Osteoblast (primary cell): ENCODE results near the gene CST7. TPM values are rescaled to one million over a fixed set of nuclear protein-coding genes. Genes with fewer than 3 reads are reported as not detected.
"Not testable (repeated sequence)": the region's sequence is repeated elsewhere in the genome, so short reads cannot be mapped to it uniquely, and the experiment has no call there.

Source experiments
- DNase-seq: peaks from one replicate; pipeline ENCODE4 v3.0.0; 2011; ENCODE audit warnings: low spot score, mixed read lengths; ENCODE audit not compliant: insufficient read length; ENCODE audit errors: missing footprints
- H2AFZ ChIP-seq: 2 replicates; pipeline ENCODE4 v1.6.0; 2011; ENCODE audit warnings: mild to moderate bottlenecking, low read length
- H3K27ac ChIP-seq: 2 replicates; pipeline ENCODE4 v1.5.1; 2011; ENCODE audit warnings: mild to moderate bottlenecking, low read depth, low read length, moderate library complexity
- H3K27me3 ChIP-seq: 2 replicates; pipeline ENCODE4 v1.6.0; 2012; ENCODE audit warnings: mild to moderate bottlenecking, control low read depth, inconsistent platforms, low read length, moderate library complexity; ENCODE audit not compliant: insufficient read depth
- H3K36me3 ChIP-seq: 2 replicates; pipeline ENCODE4 v1.5.1; 2011; ENCODE audit warnings: mild to moderate bottlenecking, low read length, control low read depth, moderate library complexity; ENCODE audit not compliant: insufficient read depth
- H3K4me1 ChIP-seq: 2 replicates; pipeline ENCODE4 v1.5.1; 2011; ENCODE audit warnings: mild to moderate bottlenecking, low read length, control low read depth, moderate library complexity; ENCODE audit not compliant: insufficient read depth
- H3K4me2 ChIP-seq: 2 replicates; pipeline ENCODE4 v1.6.0; 2011; ENCODE audit warnings: mild to moderate bottlenecking, low read length; ENCODE audit not compliant: insufficient read depth
- H3K4me3 ChIP-seq: fragments of 200-600 bp; sonication (generic); 3 replicates; pipeline ENCODE4 v1.5.1; 2012; ENCODE audit warnings: mild to moderate bottlenecking, low read length, inconsistent platforms; ENCODE audit not compliant: insufficient read depth
- H3K79me2 ChIP-seq: 2 replicates; pipeline ENCODE4 v1.6.0; 2012; ENCODE audit warnings: mild to moderate bottlenecking, low read length, control low read depth, inconsistent platforms; ENCODE audit not compliant: insufficient read depth
- H3K9me3 ChIP-seq: 2 replicates; pipeline ENCODE4 v1.5.1; 2011; ENCODE audit warnings: low read depth, low read length, control low read depth
- H4K20me1 ChIP-seq: 2 replicates; pipeline ENCODE4 v1.6.0; 2012; ENCODE audit warnings: mild to moderate bottlenecking, low read length, control low read depth; ENCODE audit not compliant: insufficient read depth
- total RNA-seq: library from RNA; depleted of rRNA; stranded (reverse); fragments of >200 nt; gene quantifications from 2 replicates; pipeline ENCODE4 v1.2.3, GENCODE V29; 2012
- TF ChIP-seq, protein P1 (sequence below): IDR thresholded peaks from 2 replicates; pipeline ENCODE4 v1.5.1; 2011; ENCODE audit warnings: mild to moderate bottlenecking, low read depth, low read length, moderate library complexity; ENCODE audit errors: extremely low read depth

CST7 gene
- total RNA-seq, 1 donor, result not detected

DNA sequence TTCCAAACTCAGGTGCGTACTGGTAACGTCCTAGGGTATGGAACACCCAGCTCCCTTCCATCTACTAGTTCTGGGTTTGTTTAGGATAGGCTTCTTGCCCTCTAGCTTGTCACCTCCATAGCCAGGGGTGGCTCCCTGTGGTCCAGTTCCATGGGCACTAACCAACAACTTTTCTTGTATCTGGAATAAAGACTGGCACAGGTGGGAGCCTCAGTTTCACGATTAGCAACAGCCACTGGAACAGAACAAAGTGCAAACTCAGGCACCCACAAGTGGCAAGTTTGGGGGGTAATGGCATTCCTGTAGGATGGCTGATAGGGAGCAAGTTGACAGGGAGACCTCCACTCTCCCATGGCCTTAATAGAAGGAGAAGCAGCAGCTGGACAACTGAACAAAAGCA lies 49.1 kb downstream of the CST7 start:
- H3K27ac ChIP-seq, result no peak overlapping the region
- DNase-seq, result no peak
- no peak overlapping the region for H3K4me2 ChIP-seq
- H3K36me3 ChIP-seq, result no peaks in the 10 kb centered on the region
- peaks cover 24% of the 10 kb centered on the region for H3K4me1 ChIP-seq
- H3K9me3 ChIP-seq, result no peaks in the 10 kb centered on the region
- no peak overlapping the region for H3K4me3 ChIP-seq
- no peaks in the 10 kb centered on the region for H3K79me2 ChIP-seq
- H3K27me3 ChIP-seq, result peaks cover 24% of the 10 kb centered on the region
- no peak overlapping the region for H2AFZ ChIP-seq
- TF ChIP-seq, protein P1, sequence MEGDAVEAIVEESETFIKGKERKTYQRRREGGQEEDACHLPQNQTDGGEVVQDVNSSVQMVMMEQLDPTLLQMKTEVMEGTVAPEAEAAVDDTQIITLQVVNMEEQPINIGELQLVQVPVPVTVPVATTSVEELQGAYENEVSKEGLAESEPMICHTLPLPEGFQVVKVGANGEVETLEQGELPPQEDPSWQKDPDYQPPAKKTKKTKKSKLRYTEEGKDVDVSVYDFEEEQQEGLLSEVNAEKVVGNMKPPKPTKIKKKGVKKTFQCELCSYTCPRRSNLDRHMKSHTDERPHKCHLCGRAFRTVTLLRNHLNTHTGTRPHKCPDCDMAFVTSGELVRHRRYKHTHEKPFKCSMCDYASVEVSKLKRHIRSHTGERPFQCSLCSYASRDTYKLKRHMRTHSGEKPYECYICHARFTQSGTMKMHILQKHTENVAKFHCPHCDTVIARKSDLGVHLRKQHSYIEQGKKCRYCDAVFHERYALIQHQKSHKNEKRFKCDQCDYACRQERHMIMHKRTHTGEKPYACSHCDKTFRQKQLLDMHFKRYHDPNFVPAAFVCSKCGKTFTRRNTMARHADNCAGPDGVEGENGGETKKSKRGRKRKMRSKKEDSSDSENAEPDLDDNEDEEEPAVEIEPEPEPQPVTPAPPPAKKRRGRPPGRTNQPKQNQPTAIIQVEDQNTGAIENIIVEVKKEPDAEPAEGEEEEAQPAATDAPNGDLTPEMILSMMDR, result no peak
- H4K20me1 ChIP-seq, result no peaks in the 10 kb centered on the region

DNA sequence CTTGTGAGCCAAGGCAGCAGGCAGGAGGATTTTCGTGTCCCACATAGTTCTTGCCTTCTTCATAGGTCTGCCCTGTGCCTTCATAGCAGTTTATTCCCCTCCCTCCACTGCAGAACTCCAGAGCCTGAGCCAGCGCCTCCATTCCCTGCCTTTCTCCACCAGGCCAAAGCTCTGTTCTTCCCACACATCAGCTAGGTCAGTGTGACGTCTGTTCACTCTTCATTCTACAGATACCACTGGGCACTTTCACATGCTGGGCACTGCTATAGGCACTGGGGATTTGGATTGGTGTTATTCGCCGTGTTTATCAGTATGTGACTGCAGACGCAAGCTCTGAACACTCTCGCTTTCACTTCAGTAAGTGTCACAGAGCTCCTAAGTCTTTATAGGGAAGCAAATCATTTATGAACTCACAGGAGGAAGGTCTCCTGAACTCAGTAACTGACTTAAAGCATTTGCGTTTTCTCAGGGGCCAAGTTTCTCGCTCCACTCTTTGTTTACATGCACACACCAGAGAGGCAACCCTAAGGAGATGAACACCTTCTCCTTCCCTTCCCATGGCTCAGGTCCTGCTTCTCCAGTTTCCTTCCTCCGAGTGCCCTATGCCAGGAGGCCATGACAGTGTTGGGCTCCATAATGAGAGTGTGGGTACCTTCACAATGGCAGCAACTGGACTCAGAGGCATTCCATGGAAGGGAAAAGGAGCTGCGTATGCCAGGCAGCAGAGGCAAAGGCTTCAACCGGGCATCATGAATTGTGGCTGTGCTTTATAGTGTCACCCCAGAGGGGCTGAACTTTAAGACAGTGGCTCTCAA lies 49.8 kb downstream of the CST7 start:
- H3K79me2 ChIP-seq, result no peaks in the 10 kb centered on the region
- no peak overlapping the region for H3K4me3 ChIP-seq
- no peaks in the 10 kb centered on the region for H3K36me3 ChIP-seq
- no peak overlapping the region for H3K27ac ChIP-seq
- H3K4me1 ChIP-seq, result peaks cover 17% of the 10 kb centered on the region
- no peak overlapping the region for H3K4me2 ChIP-seq
- TF ChIP-seq, protein P1, result no peak
- H3K9me3 ChIP-seq, result no peaks in the 10 kb centered on the region
- H2AFZ ChIP-seq, result no peak overlapping the region
- no peak for DNase-seq
- H4K20me1 ChIP-seq, result no peaks in the 10 kb centered on the region
- H3K27me3 ChIP-seq, result peaks cover 24% of the 10 kb centered on the region

DNA sequence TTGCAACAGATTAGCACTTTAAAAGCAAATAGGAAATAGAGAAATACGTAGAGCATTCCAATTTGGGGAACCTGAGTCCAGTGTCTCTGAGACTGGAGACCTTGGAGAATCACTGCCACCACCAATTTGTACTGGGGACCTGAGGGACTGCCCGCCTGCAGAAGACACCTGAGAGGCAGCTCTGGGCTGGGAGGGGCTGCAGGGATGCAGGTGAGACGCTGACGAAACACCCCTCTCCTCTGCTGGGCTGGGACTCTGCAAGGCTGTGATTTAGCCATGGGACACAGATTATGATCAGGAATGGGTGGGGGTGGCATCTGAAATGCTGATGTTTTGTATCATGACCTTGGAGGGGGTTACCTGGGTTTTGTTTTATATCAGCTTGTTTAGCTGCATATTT lies 50.5 kb downstream of the CST7 start:
- Histone ChIP-seq H3K79me2 (no peaks in the 10 kb centered on the region), H3K27ac (no peak overlapping the region)
- TF ChIP-seq, protein P1, result no peak

DNA sequence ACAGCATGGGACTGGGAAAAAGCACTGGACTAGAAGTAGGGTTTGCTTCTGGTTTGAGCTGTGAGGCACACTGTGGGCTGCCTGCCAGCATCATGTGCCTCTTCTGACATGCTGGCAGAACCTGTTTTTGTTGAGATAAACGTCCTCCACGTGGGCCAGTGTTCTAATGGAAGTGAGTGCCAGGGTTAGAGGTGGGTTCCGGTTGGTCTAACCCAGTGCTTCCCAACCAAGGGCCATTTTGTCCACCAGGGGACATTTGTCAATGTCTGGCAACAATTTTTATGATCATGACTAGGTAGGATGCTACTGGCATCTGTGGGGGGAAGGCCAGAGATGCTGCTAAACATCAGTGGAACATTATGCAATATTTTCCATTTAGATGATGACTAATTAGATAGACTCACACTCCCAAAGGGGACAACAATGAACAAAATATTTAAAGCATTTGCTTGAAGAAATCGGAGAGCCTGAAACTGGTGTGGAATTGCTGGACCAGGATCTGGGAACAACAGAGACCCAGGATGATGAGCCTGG lies 51.3 kb downstream of the CST7 start:
- H3K27ac ChIP-seq, result peak overlapping the region; percentile 42
- no peak overlapping the region for H2AFZ ChIP-seq
- DNase-seq, result no peak
- peaks cover 24% of the 10 kb centered on the region for H3K27me3 ChIP-seq
- H3K36me3 ChIP-seq, result no peaks in the 10 kb centered on the region
- no peak overlapping the region for H3K4me2 ChIP-seq
- H3K9me3 ChIP-seq, result no peaks in the 10 kb centered on the region
- no peak overlapping the region for H3K4me3 ChIP-seq
- no peaks in the 10 kb centered on the region for H3K79me2 ChIP-seq
- TF ChIP-seq, protein P1, result peak; percentile 29
- H4K20me1 ChIP-seq, result no peaks in the 10 kb centered on the region
- peaks cover 10% of the 10 kb centered on the region for H3K4me1 ChIP-seq

More for the DNA sequence above, 50.5 kb downstream of the CST7 start:
- H3K9me3 ChIP-seq, result no peaks in the 10 kb centered on the region
- DNase-seq, result no peak
- H3K4me1 ChIP-seq, result peaks cover 14% of the 10 kb centered on the region
- H3K4me2 ChIP-seq, result no peak overlapping the region
- no peak overlapping the region for H3K4me3 ChIP-seq
- peaks cover 24% of the 10 kb centered on the region for H3K27me3 ChIP-seq
- no peaks in the 10 kb centered on the region for H4K20me1 ChIP-seq
- H2AFZ ChIP-seq, result no peak overlapping the region
- no peaks in the 10 kb centered on the region for H3K36me3 ChIP-seq

DNA sequence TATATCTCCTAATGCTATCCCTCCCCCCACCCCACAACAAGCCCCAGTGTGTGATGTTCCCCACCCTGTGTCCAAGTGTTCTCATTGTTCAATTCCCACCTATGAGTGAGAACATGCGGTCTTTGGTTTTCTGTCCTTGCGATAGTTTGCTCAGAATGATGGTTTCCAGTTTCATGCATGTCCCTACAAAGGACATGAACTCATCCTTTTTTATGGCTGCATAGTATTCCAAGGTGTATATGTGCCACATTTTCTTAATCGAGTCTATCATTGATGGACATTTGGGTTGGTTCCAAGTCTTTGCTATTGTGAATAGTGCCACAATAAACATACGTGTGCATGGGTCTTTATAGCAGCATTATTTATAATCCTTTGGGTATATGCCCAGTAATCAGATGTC lies 52.3 kb downstream of the CST7 start:
- Histone ChIP-seq H3K27me3 (peaks cover 24% of the 10 kb centered on the region), H3K4me1 (peaks cover 10% of the 10 kb centered on the region)
- H3K9me3 ChIP-seq, DNase-seq, H3K79me2 ChIP-seq, H2AFZ ChIP-seq, H4K20me1 ChIP-seq, H3K27ac ChIP-seq, H3K36me3 ChIP-seq, H3K4me3 ChIP-seq, H3K4me2 ChIP-seq: not testable (repeated sequence)
